Activated CD4-positive, CD25-positive, alpha-beta regulatory T cell treated with anti-CD3 and anti-CD28 coated beads, Interleukin-2, amount 50 U/mL, for 24 hours (primary cell): ENCODE results near the gene MEP1A.
"Not testable (repeated sequence)": the region's sequence is repeated elsewhere in the genome, so short reads cannot be mapped to it uniquely, and the experiment has no call there.

Source experiments
- ATAC-seq, 2 donors: fragments of 150-1000 bp; cut with Tn5 transposase; one replicate each; pipeline ENCODE4 v1.10.0; 2021; ENCODE audit warnings: mild to moderate bottlenecking in 1 of 2, moderate library complexity in 1 of 2

MEP1A gene, protein sequence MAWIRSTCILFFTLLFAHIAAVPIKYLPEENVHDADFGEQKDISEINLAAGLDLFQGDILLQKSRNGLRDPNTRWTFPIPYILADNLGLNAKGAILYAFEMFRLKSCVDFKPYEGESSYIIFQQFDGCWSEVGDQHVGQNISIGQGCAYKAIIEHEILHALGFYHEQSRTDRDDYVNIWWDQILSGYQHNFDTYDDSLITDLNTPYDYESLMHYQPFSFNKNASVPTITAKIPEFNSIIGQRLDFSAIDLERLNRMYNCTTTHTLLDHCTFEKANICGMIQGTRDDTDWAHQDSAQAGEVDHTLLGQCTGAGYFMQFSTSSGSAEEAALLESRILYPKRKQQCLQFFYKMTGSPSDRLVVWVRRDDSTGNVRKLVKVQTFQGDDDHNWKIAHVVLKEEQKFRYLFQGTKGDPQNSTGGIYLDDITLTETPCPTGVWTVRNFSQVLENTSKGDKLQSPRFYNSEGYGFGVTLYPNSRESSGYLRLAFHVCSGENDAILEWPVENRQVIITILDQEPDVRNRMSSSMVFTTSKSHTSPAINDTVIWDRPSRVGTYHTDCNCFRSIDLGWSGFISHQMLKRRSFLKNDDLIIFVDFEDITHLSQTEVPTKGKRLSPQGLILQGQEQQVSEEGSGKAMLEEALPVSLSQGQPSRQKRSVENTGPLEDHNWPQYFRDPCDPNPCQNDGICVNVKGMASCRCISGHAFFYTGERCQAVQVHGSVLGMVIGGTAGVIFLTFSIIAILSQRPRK

DNA sequence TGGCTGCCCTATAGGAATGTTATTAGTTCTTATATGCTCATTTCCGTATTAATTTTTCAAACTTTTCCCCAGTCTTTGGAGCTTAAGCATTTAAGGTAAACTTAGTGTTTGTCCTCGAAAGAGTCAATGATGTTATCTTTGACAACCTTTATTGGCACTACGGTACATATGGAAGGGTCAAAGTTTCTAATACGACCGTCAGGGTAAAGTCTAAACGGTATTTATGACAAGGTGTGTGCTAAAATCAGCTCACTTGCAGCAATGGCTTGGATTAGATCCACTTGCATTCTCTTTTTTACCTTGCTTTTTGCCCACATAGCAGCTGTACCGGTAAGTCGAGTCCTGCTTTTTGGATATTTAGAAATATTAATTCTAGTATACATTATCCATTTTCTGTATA, at the start of gene MEP1A:
MEP1A (plus strand) TSS at position 252 of the 400 bp plus-strand sequence; CDS start at position 262, 10 bp downstream.
- no peak for ATAC-seq

DNA sequence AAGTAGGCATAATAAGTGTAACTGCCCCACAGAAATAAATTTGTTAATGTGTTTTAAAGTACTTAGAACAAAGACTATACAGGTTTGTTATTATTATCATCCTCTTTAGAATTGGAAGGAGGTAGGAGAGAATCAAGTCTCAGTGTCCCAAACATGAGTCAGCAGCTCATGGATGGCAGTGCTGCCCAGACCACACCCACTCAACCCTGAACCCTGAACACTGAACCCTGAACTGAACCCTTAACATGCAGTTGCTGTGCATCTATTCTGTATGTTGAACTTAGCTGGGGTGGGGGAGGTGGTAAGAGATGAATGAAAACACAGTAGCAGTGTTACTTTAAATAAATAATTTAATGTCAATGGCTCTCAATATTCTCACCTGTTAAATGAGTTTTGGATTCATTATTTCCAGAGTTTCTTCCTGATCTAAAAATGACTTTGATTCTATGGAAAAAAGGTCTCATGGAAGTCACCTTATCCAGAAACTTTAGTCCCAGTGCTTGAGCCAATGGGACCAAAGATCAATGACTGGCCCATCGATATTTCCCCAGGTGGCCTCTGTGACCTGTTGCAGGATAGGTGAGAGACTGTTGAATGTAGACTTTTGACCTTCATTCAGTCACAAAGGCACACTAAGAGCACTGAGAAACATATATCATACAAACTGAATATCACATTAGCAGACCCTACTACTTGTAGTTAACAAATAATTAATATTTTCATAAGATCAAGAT, 49.6 kb upstream of the MEP1A start:
- ATAC-seq = no peak

DNA sequence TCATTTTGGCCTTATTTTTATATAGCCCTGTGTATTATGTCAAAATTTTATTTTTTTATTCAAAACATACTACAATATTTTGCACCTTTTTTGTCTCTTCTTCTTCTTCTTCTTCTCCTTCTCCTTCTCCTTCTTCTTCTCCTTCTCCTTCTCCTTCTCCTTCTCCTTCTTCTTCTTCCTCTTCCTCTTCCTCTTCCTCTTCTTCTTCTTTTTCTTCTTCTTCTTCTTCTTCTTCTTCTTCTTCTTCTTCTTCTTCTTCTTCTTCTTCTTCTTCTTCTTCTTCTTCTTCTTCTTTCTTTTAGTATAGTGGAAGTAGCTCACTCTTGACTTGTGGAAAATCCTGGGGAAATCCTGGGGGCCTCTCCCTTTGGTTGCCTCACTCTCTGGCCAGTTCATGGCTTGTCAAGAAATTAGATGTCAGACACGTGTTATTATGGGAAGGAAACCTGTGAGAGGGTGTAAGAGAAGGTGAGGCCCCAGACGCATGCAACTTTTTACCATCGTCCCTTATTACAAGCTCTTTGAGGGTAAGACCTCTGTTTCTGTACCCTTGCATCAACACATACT, 48.9 kb upstream of the MEP1A start:
- not testable (repeated sequence) for ATAC-seq

DNA sequence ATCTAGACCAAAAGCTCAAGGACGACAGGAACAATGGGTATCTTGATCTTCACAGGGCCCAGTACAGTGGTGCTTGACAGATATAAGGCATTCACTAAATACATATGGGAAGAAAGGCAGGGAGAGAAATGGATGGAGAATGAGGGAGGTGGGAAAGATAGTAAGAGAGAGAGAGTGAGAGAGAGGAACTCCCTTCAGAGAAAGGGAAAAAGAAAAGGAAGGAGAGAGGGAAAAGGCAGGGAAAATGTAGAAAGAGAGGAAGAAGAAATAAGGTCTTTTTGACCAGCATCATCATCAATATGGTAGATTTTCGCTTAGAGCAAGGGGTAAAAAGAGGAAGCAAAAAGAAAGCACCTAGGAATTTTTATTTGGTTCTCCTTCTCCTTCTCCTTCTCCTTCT, 47.2 kb upstream of the MEP1A start:
- ATAC-seq = no peak

DNA sequence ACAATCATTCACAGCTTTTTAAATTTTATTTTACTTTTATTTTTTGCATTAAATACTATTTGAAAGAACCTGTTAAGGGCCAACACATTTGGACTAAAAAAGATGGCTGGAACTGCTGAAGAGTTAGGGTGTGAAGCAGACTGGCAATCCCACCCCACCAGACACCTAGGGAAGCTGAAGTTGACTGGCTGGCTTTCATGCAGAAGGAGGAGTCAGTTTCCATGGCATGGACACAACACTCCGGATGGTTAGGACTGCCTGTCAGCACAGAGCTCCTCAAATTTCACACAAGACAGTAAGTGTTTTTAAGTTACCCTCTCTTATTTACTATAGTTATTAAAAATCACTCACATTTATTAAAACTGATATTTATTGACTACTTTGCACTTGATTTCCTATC, 46.5 kb upstream of the MEP1A start, which contains the start of gene ANKRD66:
ANKRD66 (plus strand) TSS at position 238 of the 400 bp plus-strand sequence. CDS start 5,016 bp downstream, outside the sequence.
- no peak for ATAC-seq

DNA sequence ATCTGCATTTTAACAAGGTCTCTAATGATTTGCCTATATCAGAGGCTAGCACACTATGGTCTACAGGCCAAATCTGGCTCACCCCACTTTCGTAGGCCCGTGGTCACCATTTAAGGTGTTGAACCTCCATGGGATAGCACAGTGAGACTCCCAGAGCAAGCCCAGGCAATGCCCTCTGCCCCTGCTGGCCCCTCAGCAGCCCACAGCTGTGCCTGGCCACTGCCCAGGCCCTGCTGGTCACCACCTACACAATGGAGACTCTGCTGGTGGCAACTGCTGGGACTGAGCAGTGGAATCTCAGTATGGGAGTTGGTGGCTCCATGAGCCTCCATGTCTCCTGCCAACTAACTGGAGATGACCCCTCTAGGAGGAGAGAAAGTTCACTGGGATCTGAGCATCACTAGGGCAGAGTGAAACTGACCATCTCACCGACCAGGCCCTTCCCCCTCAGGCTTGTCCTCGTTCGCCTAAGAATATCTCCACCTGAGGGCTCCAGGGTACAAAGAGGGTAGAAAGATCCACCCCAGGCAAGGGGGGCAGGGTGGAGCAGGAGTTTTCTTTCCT, 44.2 kb upstream of the MEP1A start:
- ATAC-seq = no peak

DNA sequence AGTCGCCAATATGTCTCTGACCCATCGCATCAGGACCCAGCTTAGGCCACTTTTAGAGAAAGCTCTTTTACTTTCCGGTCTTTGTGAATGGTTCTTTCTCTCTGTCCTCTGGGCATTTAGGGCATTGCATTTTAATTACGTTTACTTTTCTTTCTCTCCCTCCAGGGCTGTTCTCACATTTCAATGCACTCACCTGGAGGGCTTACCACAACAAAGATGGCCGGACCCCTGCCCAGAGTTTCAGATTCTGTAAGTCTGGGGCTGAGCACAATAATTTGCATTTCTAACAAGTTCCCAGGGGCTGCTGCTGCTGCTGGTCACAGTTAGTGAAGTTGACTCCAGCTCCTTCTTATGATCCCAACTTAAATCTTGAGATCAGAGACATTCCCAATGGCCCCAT, 43.5 kb upstream of the MEP1A start:
- no peak for ATAC-seq

DNA sequence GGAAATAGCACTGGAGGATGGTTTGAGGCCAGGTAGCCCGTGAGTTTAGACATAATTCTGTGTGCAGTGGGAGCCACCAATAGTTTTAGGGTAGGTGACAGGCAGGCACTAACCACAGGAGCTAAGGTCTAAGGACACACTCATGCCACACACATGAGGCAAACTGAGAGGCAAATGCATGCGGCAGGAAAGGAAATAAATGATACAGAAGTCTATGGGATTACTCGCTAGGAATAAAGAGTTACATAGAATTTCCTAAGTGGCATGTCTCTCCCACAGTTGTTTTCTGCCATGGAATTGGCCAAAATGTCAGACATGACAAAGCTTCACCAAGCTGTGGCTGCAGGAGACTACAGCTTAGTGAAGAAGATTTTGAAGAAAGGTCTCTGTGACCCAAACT, 41.5 kb upstream of the MEP1A start:
- no peak for ATAC-seq

DNA sequence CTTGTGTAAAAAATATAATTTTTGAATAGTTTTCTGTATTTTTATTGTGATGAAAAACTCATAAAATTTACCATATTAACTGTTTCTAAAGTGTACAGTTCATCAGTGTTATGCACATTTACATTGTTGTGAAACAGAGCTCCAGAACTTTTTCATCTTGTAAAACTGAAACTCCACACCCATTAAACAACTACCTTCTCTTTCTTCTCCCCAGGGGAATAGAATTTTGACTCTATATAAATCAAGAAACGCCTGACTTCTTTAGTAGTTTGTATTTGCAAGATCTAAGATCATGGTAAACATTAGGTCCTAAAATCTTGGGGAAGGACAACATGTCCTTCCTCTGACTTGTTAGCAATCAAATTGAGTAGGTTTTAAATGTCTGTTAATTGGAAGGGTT, 37.3 kb upstream of the MEP1A start:
- no peak for ATAC-seq

DNA sequence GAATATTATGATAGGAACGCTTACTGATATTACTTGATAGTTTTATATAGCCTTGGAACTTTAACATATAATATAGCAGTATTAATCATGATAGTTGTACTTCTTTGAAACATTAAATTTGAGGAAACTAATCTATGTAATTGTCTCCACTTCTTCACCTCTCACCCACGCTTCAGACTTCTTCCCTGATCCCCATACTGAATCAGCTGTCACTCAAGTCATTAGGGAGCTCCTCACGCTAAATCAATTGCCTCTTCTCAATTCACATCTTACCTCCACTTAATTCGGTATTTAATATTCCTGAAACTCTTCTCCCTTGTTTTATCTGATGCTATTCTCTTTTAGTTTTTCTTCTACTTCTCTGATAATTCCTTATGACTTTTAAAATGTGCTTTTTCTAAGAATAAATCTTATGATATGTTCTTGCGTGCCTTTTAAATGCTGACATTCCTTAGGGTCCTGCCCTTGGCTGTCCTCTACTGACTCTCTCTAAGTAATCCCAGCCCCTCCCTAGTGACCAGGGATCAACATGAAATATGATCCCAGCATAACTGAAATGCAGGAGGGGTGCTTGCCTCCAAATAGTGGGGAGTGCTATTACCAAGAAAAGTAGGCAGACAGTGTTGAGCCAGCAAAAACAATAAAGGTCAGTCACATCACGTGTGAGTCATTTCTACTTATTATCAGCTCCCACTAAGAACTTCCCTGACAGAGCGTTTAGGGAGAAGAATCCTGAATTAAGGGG, 36.5 kb upstream of the MEP1A start:
- ATAC-seq = no peak

DNA sequence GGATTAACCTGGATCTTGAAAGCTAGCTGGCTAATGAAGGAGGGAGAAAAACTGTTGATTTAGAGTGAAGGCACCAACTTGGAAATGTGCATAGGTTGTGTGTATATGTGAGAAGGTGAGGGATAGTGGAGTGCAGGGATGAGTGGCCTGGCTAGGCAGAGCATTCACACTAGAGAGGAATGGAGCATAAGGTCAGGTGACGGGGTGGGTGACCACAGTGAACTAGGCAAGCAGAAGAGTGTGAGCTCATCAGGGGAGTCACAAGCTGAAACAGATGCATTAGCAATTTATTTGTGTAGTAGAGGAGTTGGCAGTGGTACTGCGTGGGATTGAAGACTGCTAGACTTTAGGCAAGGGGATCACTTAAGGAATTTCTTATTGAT, 36.0 kb upstream of the MEP1A start:
- no peak for ATAC-seq

DNA sequence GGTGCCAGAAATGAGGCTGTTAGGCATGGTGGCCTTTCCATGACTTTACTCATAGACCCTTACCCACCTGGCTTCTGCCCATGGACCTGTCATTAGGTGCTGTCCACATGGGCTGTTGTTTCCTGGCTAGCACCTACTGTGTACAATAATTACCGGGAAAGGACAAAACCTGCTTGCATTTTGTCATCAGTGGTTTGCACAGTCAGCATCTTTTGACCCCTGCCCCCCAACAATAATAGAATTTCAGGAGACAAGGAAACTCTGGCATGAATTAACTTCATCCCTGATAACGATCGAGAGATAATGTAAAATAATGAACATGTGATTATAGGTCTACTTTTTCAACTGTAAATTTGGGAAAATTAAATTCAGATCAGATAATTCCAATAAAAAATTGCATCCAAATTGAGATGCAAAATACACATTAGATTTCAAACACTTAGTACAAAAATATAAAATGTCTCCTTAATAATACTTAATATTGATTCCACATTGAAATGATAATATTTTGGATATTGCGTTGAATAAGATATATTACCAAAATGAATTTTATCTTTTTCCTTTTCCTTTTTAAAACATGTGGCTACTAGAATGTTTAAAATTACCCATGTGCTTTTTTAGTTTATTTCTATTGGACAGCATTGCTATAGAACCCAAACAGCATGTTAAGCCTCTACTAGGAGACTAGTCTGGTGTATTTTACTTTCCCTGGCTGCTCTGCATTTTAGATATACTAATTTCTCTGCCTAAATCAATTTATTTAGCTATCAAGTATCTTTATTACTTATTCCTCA, 34.0 kb upstream of the MEP1A start:
- no peak for ATAC-seq

DNA sequence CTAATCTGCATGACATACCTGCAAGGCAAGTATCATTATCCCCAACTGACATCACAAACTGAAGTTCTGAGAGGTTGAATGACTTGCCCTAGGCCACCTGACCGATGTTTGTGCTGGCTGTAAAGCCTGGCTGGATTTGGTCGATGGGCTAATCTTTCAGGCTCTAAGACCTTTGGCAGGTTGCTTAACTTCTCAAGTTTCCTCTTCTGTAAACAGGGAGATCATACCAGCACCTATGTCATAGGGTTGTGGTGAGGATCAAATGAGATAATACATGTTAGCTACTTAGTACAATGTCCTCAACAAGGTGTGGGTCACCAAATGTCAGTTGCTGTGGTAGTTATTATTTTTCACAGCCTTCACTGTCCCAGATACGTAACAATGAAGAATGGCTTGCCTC, 32.3 kb upstream of the MEP1A start:
- no peak for ATAC-seq

DNA sequence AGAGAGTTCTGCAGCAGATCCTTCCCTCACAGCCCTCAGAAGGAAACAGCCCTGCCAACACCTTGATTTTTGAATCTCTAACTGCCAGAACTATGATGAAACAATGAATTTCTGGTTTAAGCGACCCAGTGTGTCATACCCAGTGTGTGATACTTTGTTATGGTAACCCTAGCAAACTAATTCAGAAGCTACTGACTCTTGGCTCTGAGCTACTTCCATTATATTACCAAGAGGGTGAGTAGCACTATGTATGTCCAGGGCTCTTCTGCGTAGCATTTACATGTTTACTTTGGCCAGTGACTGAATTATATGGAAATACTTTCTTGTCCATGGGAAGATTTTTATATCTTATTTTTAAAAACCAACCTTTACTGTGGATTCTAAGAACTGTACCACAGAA, 29.7 kb upstream of the MEP1A start:
- no peak for ATAC-seq

DNA sequence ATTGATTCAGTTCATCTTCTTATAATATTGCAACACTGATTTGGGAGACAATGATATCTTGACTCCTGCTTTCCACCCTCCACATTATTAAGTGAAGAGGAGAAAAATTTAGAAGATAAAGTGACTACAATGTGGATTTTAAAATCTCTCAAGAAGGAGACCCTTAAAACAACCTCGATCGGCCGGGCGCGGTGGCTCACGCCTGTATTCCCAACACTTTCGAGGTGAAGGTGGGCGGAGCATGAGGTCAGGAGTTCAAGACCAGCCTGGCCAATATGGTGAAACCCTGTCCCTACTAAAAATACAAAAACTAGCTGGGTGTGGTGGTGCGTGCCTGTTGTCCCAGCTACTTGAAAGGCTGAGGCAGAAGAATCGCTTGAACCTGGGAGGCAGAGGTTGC, 28.9 kb upstream of the MEP1A start:
- ATAC-seq = not testable (repeated sequence)

DNA sequence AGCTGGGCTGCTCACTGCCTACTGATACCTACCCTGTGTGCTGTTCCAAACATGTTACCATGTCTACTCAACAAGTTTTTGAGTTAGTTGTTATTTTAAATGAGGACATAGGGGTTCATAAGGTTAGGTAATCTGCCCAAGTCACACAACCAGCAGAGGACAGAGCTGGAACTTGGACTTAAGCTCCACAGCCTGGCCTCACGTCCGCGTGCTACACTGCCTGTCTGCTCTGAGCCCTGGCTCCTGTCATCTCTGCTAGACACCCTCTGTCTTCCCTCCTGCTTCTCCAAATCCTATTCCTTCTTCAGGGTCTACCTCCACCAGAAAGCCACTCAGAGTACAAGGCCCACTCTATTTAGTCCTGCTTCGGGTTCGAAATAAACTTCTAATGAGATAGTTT, 28.2 kb upstream of the MEP1A start:
- ATAC-seq = no peak

DNA sequence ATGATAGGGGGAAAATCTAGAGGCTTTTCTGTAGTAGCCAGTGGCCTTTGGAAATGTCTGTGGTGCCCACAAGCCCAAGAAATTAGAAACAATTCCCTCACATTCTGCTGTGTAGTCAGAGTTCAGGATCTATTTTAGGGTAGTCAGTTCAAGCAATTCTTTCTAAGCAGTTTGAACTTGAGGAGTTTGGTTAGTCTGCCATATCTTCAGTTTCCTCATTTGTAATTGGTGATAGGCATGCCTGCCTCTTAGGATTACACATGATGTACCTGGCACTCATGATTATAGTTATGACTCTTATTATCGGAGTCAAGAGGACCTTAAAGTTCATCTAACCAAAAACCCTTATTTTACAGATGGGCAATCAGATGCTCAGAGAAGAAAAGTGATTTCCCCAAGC, 21.2 kb upstream of the MEP1A start:
- no peak for ATAC-seq

DNA sequence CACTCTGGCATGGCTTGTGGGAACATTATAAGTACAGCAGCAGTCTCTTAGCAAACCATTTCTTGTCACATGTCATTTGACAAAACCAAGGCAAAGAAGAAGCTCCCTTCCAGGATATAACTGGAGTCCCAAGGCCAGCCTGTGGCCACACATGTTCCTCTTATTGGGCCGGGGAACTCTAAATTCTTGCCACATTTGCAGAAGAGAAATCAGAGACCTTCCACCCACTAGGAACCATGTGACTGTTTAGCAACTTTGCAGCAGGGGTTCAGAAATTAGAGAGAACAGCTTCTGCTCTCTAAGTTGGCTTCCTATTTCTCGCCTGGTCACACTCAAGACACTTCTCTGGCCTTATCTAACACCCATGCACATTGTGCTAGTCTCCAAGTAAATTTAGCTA, 20.4 kb upstream of the MEP1A start:
- ATAC-seq = no peak

DNA sequence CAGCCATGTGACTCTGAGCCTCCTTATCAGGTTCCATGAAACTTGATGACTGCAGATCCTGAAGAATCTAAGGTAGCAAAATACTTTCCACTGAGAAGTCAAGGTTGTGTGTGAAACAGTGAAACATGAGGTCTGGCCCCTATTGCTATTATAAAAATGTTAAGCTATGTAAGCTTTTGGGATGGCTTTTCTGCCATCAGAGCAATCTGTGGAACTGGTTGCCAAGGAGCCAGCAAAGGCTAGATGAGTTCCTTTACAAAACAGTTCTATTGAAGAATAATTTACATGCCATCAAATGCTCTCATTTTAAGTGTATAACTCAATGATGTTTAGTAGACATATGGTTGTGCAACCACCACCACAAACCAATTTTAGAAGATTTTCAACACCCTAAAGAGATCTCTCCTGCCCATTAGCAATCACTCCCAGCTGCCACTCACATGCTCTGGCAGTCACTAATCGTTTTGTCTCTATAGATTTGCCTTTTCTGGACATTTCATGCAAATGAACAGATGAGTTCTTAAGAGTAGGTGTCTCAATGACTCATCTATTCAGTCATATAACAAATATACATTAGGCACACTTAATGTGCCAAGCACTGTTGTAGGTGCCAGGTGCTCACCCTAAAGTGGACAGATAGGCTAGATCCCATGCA, 19.9 kb upstream of the MEP1A start:
- ATAC-seq = no peak

DNA sequence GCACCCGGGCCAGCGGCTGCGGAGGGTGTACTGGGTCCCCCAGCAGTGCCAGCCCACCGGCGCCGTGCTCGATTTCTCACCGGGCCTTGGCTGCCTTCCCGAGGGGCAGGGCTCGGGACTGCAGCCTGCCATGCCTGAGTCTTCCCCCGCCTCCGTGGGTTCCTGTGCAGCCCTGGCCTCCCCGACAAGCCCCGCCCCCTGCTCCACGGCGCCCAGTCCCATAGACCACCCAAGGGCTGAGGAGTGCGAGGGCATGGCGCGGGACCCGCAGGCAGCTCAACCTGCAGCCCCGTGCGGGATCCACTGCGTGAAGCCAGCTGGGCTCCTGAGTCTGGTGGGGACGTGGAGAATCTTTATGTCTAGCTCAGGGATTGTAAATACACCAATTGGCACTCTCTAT, 18.5 kb upstream of the MEP1A start:
- not testable (repeated sequence) for ATAC-seq
